Caco-2 (cell line): Measurements from ENCODE around the gene BRIP1. TPM values are rescaled to one million over a fixed set of nuclear protein-coding genes. Genes with fewer than 3 reads are reported as not detected.

ENCODE experiments used
- BruUV-seq: library from RNA; stranded (reverse); fragments of 400-500 nt; replicated peaks from 2 replicates; lab custom pipeline; 2021; lab: Mats Ljungman, UMichigan
- CTCF ChIA-PET: fragments of 300-600 bp; sonication (Branson Sonifier 250); formaldehyde crosslinking; loops from one replicate; lab custom pipeline; 2022; ENCODE audit warnings: antibody characterized with exemption; lab: Charles Lee
- POLR2A ChIA-PET: fragments of 300-600 bp; sonication (Branson Sonifier 250); formaldehyde crosslinking; loops from one replicate; lab custom pipeline; 2022; ENCODE audit warnings: antibody characterized with exemption; lab: Charles Lee
- DNase-seq, 2 experiments: peaks; one replicate each; pipeline versions ENCODE4 v3.0.0 to v3.0.0-alpha.2; 2020 to 2022
- H3K27me3 ChIP-seq: replicated peaks from 2 replicates; pipeline ENCODE4 v1.6.0; 2011; ENCODE audit warnings: low read length; ENCODE audit not compliant: control insufficient read depth, insufficient read depth
- H3K36me3 ChIP-seq: 2 replicates; pipeline ENCODE4 v1.5.1; 2011; ENCODE audit warnings: low read length; ENCODE audit not compliant: control insufficient read depth, insufficient read depth
- H3K4me1 ChIP-seq: fragments of 250-450 bp; sonication (Bioruptor Pico); 2 replicates; pipeline ENCODE4 v1.5.1; 2020; ENCODE audit warnings: mild to moderate bottlenecking
- H3K4me3 ChIP-seq: 2 replicates; pipeline ENCODE4 v1.5.1; 2011; ENCODE audit warnings: low read depth, mild to moderate bottlenecking, control low read depth, low read length
- H3K9me3 ChIP-seq: fragments of 250-450 bp; sonication (Bioruptor Pico); 2 replicates; pipeline ENCODE4 v1.5.1; 2020; ENCODE audit warnings: mild to moderate bottlenecking, moderate library complexity
- H3K27ac Mint-ChIP-seq: one replicate; pipeline ENCODE4 v1.8.0; 2022; ENCODE audit warnings: mixed read lengths; ENCODE audit not compliant: unreplicated experiment
- H3K27me3 Mint-ChIP-seq: one replicate; pipeline ENCODE4 v1.8.0; 2022; ENCODE audit warnings: mixed read lengths; ENCODE audit not compliant: insufficient read depth, unreplicated experiment
- H3K36me3 Mint-ChIP-seq: one replicate; pipeline ENCODE4 v1.8.0; 2022; ENCODE audit warnings: mild to moderate bottlenecking, mixed read lengths; ENCODE audit not compliant: insufficient read depth, unreplicated experiment
- H3K4me1 Mint-ChIP-seq: one replicate; pipeline ENCODE4 v1.8.0; 2022; ENCODE audit warnings: low read depth, mixed read lengths; ENCODE audit not compliant: unreplicated experiment
- H3K4me3 Mint-ChIP-seq: one replicate; pipeline ENCODE4 v1.8.0; 2022; ENCODE audit warnings: mild to moderate bottlenecking, moderate library complexity, mixed read lengths; ENCODE audit not compliant: unreplicated experiment
- H3K9me3 Mint-ChIP-seq: one replicate; pipeline ENCODE4 v1.8.0; 2022; ENCODE audit warnings: mixed read lengths; ENCODE audit not compliant: unreplicated experiment
- intact Hi-C: fragments of 100-400 bp; cut with micrococcal nuclease; formaldehyde crosslinking; loops from one replicate; pipeline ENCODE4 v1.10.0; 2022; ENCODE audit not compliant: unreplicated experiment
- total RNA-seq: library from RNA; stranded (reverse); gene quantifications from 2 replicates; pipeline ENCODE4 v1.2.3, GENCODE V29; 2022
- TF ChIP-seq, protein P1 (sequence below), 2 experiments: fragments of 200-600 bp in 1 of 2; IDR thresholded peaks; 1 replicate in 1 of 2; 2 replicates in 1 of 2; pipeline versions ENCODE4 v1.5.1 to v1.8.0; 2011 to 2022; ENCODE audit warnings: antibody characterized with exemption in 1 of 2, control low read depth in 1 of 2, inconsistent platforms in 1 of 2, low read depth in 1 of 2, low read length in 1 of 2, mild to moderate bottlenecking in 1 of 2, moderate library complexity in 1 of 2; ENCODE audit not compliant: insufficient read depth in 1 of 2, severe bottlenecking in 1 of 2, unreplicated experiment in 1 of 2

The BRIP1 gene
- total RNA-seq, 1 experiment from 2014 or later = 18.3 TPM

DNA sequence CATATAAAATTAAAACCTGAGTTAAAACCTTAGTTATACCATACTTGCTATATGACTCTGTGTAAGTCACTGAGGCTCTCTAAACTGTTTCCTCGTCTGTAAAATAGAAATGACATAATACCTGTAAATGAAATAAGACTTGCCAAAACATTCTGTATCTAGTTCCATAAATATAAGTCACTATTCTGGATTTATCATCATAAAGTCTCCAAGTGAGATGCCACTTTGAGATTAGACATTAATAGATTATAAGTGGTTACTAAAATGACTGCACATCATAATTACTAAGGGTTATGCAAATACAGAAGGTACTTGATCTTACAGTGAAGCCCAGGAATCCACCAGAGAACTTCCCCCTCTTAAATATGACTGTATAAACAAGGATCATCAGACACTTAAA, 12.0 kb upstream of the BRIP1 start:
- Mint-ChIP-seq H3K36me3 (peaks cover 13% of the 10 kb centered on the region), H3K9me3 (no peaks in the 10 kb centered on the region), H3K27me3 (no peaks in the 10 kb centered on the region), H3K27ac (no peak overlapping the region), H3K4me1 (peaks cover 10% of the 10 kb centered on the region), H3K4me3 (no peak overlapping the region)
- ChIA-PET CTCF (no interaction called here), POLR2A (interaction anchor here (0.5 to 0.7 kb wide), 2 partner anchors 12 to 13 kb away, joined by 3 to 4 read pairs; partner anchors contain the start of gene BRIP1)
- Histone ChIP-seq H3K4me3 (no peak overlapping the region), H3K36me3 (no peaks in the 10 kb centered on the region), H3K9me3 (no peaks in the 10 kb centered on the region), H3K27me3 (no peaks in the 10 kb centered on the region), H3K4me1 (no peaks in the 10 kb centered on the region)
- TF ChIP-seq, protein P1, sequence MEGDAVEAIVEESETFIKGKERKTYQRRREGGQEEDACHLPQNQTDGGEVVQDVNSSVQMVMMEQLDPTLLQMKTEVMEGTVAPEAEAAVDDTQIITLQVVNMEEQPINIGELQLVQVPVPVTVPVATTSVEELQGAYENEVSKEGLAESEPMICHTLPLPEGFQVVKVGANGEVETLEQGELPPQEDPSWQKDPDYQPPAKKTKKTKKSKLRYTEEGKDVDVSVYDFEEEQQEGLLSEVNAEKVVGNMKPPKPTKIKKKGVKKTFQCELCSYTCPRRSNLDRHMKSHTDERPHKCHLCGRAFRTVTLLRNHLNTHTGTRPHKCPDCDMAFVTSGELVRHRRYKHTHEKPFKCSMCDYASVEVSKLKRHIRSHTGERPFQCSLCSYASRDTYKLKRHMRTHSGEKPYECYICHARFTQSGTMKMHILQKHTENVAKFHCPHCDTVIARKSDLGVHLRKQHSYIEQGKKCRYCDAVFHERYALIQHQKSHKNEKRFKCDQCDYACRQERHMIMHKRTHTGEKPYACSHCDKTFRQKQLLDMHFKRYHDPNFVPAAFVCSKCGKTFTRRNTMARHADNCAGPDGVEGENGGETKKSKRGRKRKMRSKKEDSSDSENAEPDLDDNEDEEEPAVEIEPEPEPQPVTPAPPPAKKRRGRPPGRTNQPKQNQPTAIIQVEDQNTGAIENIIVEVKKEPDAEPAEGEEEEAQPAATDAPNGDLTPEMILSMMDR (IDR thresholded peaks at IDR 0.05; ENCODE audit: insufficient read depth in 1 of 2, low read depth in 1 of 2, low read length in 1 of 2, severe bottlenecking in 1 of 2, unreplicated experiment in 1 of 2) = no peak
- BruUV-seq = no TSS peak
- DNase-seq = no peak
- intact Hi-C loops = no loop called here

DNA sequence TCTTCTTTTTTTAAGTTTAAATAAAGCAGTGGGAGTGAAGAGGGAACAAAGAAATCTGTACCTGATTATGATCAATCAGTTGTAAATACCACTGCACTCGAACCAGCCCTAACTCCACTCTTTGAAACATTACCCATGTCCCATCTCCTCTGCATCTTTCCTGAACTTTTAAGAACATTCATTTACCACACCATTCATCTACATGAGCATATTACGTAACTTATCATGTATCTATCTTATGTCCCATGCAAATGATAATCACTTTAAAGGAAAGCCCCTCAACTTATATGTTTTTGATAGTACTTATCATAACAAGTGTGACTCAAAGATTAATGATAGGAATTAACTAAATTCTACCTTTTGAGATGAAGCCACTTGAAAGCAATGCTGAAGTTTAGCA, 10.7 kb upstream of the BRIP1 start:
- Mint-ChIP-seq H3K4me3 (no peak overlapping the region), H3K9me3 (no peaks in the 10 kb centered on the region), H3K27me3 (no peaks in the 10 kb centered on the region), H3K4me1 (peaks cover 10% of the 10 kb centered on the region), H3K36me3 (peaks cover 9% of the 10 kb centered on the region), H3K27ac (peak overlapping the region; percentile 3)
- CTCF ChIA-PET = no interaction called here
- no peaks in the 10 kb centered on the region for H3K36me3 ChIP-seq
- no TSS peak for BruUV-seq
- no peak overlapping the region for H3K4me3 ChIP-seq
- no peaks in the 10 kb centered on the region for H3K9me3 ChIP-seq
- DNase-seq = peak in 1 of 2 experiments; percentile 3
- TF ChIP-seq, protein P1 (IDR thresholded peaks at IDR 0.05; ENCODE audit: insufficient read depth in 1 of 2, low read depth in 1 of 2, low read length in 1 of 2, severe bottlenecking in 1 of 2, unreplicated experiment in 1 of 2) = no peak
- POLR2A ChIA-PET = no interaction called here
- intact Hi-C loops = no loop called here
- no peaks in the 10 kb centered on the region for H3K27me3 ChIP-seq
- H3K4me1 ChIP-seq = no peaks in the 10 kb centered on the region

DNA sequence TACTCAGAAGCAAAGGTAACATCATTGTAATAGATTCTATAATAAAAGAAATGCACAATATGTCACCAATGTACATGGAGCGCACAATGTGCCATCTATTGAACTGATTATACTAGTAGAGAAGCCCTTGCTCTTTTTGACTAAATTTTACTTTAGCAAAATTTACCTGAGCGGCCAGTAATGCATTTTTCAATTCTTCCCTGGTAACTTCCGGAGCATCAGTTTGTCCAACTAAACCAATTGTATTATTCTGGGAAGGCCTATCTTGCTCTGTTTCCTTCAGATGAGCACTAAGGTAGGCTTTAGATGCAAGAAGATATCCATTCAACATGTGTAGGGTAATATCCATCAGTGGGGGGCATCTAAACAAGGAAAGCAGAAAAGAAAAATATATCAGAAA, 8.8 kb upstream of the BRIP1 start:
- DNase-seq = no peak
- TF ChIP-seq, protein P1 (IDR thresholded peaks at IDR 0.05; ENCODE audit: insufficient read depth in 1 of 2, low read depth in 1 of 2, low read length in 1 of 2, severe bottlenecking in 1 of 2, unreplicated experiment in 1 of 2) = no peak
- no peaks in the 10 kb centered on the region for H3K9me3 ChIP-seq
- Mint-ChIP-seq H3K4me3 (no peak overlapping the region), H3K4me1 (peaks cover 10% of the 10 kb centered on the region), H3K9me3 (no peaks in the 10 kb centered on the region), H3K27me3 (no peaks in the 10 kb centered on the region), H3K36me3 (peaks cover 7% of the 10 kb centered on the region), H3K27ac (no peak overlapping the region)
- CTCF ChIA-PET = no interaction called here
- intact Hi-C loops = no loop called here
- POLR2A ChIA-PET = no interaction called here
- H3K4me1 ChIP-seq = no peaks in the 10 kb centered on the region
- H3K27me3 ChIP-seq = no peaks in the 10 kb centered on the region
- no peaks in the 10 kb centered on the region for H3K36me3 ChIP-seq
- H3K4me3 ChIP-seq = no peak overlapping the region
- no TSS peak for BruUV-seq
